LNCaP clone FGC (cell line): Measurements from ENCODE around the gene HAUS6.

ENCODE experiments used
- DNase-seq: peaks from one replicate; pipeline ENCODE4 v3.0.0-alpha.2; 2011; ENCODE audit warnings: low read depth
- H3K4me3 ChIP-seq: 2 replicates; pipeline ENCODE4 v1.5.1; 2011; ENCODE audit warnings: mild to moderate bottlenecking, low read depth, low read length, control low read depth
- TF ChIP-seq, protein P1 (sequence below): IDR thresholded peaks from 2 replicates; pipeline ENCODE4 v1.5.1; 2012; ENCODE audit warnings: mild to moderate bottlenecking; ENCODE audit not compliant: control insufficient read depth, insufficient read depth; ENCODE audit errors: extremely low read depth

HAUS6 gene

DNA sequence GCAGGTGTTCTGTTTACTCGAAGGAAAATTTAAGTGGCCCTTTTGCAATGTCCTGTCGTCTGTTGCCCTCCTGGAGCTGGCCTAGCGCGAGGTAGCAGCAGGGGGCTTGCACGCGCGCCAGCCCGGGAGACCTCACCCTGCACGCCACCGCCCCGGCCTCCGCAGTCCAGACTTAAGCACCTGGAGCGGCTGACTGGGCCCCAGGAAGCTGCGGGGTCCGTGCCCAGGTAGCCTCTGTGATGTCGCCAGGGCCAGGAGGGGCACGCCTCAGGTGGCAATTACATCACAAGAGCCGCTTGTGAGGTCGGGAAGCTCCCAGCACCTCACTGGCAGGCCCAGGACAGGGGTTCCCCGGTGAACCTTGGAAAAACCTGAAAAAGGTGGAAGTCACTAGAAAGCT, 69.7 kb downstream of the HAUS6 start, which contains the start of gene SAXO1:
Gene SAXO1 (minus strand): TSS at position 195 of the 400 bp plus-strand sequence. CDS start 301 bp downstream, outside the sequence.
- TF ChIP-seq, protein P1, sequence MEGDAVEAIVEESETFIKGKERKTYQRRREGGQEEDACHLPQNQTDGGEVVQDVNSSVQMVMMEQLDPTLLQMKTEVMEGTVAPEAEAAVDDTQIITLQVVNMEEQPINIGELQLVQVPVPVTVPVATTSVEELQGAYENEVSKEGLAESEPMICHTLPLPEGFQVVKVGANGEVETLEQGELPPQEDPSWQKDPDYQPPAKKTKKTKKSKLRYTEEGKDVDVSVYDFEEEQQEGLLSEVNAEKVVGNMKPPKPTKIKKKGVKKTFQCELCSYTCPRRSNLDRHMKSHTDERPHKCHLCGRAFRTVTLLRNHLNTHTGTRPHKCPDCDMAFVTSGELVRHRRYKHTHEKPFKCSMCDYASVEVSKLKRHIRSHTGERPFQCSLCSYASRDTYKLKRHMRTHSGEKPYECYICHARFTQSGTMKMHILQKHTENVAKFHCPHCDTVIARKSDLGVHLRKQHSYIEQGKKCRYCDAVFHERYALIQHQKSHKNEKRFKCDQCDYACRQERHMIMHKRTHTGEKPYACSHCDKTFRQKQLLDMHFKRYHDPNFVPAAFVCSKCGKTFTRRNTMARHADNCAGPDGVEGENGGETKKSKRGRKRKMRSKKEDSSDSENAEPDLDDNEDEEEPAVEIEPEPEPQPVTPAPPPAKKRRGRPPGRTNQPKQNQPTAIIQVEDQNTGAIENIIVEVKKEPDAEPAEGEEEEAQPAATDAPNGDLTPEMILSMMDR: no peak
- no peak for DNase-seq

DNA sequence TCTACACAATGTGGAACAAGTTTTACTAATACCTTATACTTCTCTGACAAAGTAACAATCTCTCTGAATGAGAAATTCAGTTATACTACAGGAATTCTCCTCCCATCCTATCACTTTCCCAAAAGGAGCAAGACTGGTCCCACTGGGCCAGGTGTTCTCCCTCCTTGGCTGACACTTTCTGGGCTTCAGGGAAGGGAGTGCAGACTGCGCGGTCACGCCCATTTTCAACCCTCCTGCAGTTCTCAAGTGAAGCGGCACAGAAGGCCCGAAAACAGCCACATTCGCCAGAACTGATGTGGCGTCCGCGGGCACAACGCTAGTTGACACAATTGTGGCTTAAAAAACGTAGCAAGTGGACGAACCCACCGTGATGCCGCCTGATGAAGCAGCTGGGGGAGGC, 70.3 kb downstream of the HAUS6 start:
- H3K4me3 ChIP-seq: no peak overlapping the region
- TF ChIP-seq, protein P1: no peak
- no peak for DNase-seq

More for the DNA sequence above, 69.7 kb downstream of the HAUS6 start, which contains the start of gene SAXO1:
- no peak within 1 kb of the TSS for H3K4me3 ChIP-seq

GRCh38 chr9:19030899-19031298, 71.8 kb downstream of the HAUS6 start:
- no peak for DNase-seq
- TF ChIP-seq, protein P1: no peak
- no peak overlapping the region for H3K4me3 ChIP-seq

DNA sequence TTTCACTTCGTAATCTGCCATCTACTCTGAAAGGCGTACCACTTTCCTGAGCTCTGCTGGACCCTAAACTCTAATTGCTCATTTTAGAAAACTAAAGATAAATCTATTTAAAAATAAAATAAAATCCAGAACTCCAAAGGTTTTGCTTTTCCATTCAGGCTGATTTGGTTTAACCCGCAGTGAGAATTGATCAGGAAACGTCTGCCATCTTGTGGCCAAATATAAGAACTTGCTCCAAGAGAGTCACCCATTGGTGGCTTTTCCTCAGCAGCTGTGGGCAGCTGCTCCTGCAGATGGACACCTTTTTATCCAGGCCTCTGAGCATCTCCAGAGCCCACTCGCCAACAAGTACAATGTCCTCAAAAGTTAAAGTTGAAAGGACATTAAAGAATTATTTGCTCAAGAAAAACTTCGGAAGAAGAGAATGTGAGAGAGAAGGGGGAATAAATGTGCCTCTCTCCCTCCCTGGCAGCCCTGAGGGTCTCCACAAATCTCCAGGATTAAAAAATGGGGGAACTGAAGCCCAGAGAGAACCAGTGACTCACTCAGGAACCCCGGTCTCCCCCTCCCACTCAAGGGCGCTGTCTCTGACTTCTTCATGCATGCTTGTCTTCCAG, 73.8 kb downstream of the HAUS6 start:
- no peak overlapping the region for H3K4me3 ChIP-seq
- TF ChIP-seq, protein P1: peak; percentile 75
- DNase-seq: peak; percentile 38

DNA sequence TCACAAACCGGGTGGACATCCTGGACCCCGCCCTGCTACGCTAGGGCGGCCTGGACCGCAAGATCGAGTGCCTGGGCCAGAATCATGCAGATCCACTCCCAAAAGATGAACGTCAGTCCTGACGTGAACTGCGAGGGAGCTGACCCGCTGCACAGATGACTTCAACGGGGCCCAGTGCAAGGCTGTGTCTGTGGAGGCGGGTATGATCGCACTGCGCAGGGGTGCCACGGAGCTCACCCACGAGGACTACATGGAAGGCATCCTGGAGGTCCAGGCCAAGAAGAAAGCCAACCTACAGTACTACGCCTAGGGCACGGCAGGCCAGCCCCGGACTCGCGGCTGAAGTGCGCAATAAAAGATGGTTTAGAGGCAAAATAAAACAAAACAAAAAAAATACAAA, 74.9 kb downstream of the HAUS6 start:
- no peak overlapping the region for H3K4me3 ChIP-seq
- DNase-seq: no peak
- TF ChIP-seq, protein P1: no peak

- H3K4me3 ChIP-seq: no peak overlapping the region
- TF ChIP-seq, protein P1: no peak
- DNase-seq: no peak
These were observed 76.3 kb downstream of the HAUS6 start for GRCh38 chr9:19026375-19026774.

DNA sequence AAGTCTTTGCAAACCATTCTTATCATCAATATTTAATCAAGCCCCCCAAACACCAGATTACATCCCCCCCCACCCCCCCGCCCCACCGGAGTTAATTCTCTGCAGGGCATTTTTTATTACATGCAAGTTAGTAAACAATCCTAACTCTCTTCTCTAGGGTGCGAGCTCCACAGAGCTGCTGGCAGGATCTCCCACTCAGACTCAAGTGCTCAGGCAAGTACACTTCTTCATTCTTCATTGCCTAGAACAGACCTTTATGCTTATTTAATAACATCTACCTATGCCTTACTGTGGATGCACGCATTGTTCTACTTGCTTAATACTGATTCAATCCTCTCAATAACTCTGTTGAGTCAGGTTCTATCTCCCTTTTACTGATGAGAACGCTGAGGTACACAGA, 79.6 kb downstream of the HAUS6 start:
- no peak for DNase-seq
- H3K4me3 ChIP-seq: no peak overlapping the region
- TF ChIP-seq, protein P1: no peak
